Head of caudate nucleus (tissue), 42 donors: ENCODE measurements around the gene HOXD11.

Source experiments
- DNase-seq, 42 donors: peaks; one replicate each; pipeline versions ENCODE4 v3.0.0 to v3.0.0-alpha.2; 2020 to 2021; ENCODE audit warnings: mixed read lengths in 7 of 42
- intact Hi-C: fragments of 100-400 bp; cut with DNase I; formaldehyde crosslinking; loops from one replicate; pipeline ENCODE4 v1.15.0; 2022

HOXD11 gene

GRCh38 chr2:176149939-176150583 lies 43.0 kb downstream of the HOXD11 start:
- DNase-seq, result no peak
- intact Hi-C loops, result loop anchor here (10.0 kb wide), 1 partner anchor 995 kb away; no protein-coding TSS in a partner anchor

- intact Hi-C loops, result no loop called here
- no peak for DNase-seq
These were observed 43.7 kb downstream of the HOXD11 start for GRCh38 chr2:176150584-176151441.

DNA sequence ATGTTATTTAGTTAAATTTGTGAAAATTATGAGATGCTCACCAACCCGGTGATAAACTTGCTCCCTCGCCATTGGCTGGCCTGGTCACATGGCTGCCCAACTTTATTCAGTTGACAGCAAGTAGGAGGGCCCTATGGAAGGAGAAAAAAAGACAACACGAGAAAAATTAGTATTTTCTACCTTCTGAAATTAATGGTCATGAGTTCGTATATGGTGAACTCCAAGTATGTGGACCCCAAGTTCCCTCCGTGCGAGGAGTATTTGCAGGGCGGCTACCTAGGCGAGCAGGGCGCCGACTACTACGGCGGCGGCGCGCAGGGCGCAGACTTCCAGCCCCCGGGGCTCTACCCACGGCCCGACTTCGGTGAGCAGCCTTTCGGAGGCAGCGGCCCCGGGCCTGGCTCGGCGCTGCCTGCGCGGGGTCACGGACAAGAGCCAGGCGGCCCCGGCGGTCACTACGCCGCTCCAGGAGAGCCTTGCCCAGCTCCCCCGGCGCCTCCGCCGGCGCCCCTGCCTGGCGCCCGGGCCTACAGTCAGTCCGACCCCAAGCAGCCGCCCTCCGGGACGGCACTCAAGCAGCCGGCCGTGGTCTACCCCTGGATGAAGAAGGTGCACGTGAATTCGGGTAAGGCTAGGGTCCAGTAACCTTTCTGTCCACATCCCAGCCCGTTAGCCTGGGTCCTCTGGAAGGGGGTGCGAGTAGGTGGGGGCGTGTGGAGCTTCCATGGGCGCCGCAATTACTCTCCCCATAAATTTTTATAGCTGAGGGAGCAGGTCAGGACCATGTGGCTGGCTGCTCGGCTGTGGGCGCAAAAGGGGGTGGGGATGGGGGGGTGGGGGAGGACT lies 44.6 kb downstream of the HOXD11 start, which contains the start of gene HOXD4:
Gene HOXD4, plus strand, starts transcription at position 109 of the 846 bp plus-strand sequence. Its CDS starts 84 bp downstream, at position 193.
- intact Hi-C loops, result no loop called here
- DNase-seq, result no peak

GRCh38 chr2:176152350-176153181 lies 45.5 kb downstream of the HOXD11 start:
- intact Hi-C loops, result no loop called here

DNA sequence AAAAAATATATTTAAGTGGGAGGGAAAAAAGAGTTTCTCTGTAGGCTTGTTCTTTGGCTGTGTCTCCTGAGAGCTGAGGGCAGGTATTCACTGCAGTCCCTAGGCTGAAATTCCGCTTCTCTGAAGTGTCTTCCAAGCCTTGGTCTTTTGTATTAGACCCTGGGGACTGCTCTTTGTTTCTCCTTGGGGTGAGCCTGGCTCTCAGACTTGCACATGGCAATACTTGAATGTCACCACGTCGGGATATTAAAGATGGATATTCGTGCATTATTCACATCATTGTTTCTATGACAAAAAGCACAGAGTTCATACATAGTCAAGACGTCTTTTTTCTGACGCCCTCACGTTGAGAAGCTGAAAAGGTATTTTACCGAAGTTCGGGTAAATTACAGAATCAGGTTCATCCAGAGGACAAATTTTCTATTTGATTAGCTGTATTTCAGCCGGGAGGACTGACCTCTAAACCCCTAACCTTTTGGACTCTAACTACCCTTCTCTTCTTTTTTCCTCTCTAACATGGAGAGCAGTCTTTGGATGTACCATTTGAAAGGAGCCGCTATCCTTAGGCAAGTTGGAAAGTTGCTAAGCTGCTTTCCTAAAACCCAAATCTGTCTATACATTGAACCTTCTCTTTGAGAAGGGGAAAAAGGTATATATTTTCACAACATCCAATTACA lies 47.6 kb downstream of the HOXD11 start:
- DNase-seq, result no peak
- intact Hi-C loops, result no loop called here

More at GRCh38 chr2:176152350-176153181, 45.5 kb downstream of the HOXD11 start:
- no peak for DNase-seq

GRCh38 chr2:176155356-176156044 lies 48.4 kb downstream of the HOXD11 start:
- no peak for DNase-seq
- intact Hi-C loops, result no loop called here

DNA sequence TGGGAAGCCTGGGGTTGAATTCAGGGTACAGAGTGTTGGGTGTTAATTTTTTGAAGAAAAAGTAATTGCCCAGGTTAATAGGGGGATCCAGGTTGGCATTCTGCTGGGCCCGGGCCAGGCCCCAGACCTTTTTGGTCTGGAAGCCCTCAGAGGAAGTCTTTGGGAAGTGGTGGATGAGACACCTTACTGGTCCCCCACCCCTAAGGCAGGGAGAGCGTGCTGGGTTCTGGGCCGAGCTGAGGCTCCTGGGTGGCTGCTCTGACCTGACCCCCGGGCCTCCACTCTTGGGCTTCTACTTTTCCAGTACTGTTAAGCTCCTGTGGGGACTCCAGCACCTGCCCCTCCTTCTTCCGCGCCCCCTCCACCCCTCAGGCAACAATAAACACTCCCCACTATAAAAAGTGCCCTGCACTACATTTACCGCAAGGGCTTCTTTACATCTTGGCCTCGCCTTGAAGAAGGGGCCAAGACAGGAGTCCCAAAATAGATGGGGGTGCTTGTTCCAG lies 49.3 kb downstream of the HOXD11 start:
- no peak for DNase-seq
- intact Hi-C loops, result no loop called here

DNA sequence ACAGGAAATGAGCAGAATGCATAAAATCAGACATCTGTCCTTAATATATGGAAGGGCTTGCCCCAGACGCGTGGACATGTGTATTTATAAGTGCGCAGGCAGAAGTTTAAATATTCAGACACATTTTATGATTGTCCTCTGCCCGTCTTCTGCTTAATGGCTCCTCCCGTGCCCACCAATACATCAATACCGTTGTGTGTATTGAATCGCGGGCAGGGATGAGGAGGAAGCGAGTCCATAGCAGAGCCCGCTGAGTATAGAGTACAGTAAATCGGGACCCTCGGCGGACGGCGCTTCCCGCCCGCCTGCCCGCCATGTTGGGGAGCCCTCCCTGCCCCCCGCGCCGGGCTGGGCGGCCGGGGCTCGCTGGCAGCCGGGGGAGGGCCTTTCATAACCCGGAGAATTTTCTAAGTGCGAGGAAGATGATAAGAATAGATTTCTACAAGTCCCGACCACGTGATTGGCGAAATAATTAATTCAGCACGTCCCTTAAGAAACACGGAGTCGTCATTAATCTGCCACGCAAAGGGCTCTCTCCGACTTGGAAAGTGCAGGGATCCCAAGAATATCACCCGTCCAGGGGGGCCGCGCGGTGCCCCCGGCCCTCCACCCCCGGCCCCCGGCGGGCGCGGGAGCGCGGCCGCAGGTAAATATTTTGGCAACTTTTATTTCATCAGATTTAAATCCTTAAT lies 49.9 kb downstream of the HOXD11 start, which contains the start of gene HOXD3:
Gene HOXD3, plus strand, starts transcription at position 501 of the 692 bp plus-strand sequence. CDS start 11,808 bp downstream, outside the sequence.
- no peak for DNase-seq
- intact Hi-C loops, result no loop called here

DNA sequence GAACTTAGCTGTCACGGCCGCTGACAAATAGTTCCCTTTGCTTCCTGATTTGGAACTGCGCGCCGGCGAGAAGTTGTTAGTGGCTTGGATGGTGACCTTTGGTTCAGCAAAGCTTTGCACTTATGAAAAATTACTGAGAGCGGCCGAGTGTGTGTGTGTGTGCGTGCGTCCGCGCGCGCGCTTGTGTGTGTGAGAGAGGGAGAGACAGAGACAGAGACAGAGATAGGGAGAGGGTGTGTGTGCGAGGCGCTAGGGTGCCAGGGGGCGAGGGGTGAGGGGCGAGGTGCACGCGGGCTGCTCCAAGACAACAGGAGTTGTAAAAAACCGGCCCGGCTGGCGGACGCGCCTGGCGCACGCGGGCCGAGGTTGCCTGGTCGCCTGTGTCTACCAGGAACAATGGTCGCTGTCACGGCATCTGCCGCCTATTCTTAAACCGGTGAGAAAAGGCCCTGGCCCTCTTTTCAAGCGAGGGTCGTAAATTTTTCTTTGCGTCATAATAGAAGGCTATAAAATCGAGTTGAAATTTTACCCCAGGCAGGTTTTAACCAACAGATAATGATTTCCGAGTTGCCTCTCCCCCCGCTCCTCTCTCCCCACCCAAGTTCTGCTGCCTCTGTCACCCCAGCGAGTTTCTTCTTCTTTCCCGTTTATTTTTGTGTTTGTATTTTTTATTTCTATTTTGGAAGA lies 50.6 kb downstream of the HOXD11 start:
- DNase-seq, result no peak
- intact Hi-C loops, result no loop called here

DNA sequence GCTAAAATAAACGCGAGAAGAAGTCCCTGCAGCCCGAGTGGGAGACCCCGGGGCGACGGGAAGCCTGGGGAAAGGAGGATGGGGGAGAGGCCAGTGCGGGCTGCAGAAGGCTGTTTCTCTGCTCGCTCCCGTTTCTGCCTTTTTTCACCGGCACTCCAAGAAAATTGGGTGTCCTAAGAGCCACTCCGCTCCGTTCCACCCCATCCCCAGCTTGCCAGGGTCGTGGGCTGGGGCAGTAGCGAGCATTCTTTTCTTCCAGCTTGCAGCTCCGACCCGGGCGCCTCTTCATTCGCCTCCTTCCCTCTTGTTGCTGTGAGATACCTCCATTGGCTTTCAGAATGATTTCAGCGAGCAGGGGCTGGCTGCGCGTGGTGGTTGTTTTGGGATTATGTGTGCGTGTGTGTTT lies 51.1 kb downstream of the HOXD11 start:
- no peak for DNase-seq
- intact Hi-C loops, result no loop called here

- intact Hi-C loops, result no loop called here
- DNase-seq, result no peak
These were observed 52.0 kb downstream of the HOXD11 start for GRCh38 chr2:176158855-176159662.
